Measurements from ENCODE around the gene ZP2. TPM values are rescaled to one million over a fixed set of nuclear protein-coding genes. Genes with fewer than 3 reads are reported as not detected.

Gene ZP2
- total and polyA plus RNA-seq, 8 donors, result 0.05 to 0.55 TPM; not detected in 6

DNA sequence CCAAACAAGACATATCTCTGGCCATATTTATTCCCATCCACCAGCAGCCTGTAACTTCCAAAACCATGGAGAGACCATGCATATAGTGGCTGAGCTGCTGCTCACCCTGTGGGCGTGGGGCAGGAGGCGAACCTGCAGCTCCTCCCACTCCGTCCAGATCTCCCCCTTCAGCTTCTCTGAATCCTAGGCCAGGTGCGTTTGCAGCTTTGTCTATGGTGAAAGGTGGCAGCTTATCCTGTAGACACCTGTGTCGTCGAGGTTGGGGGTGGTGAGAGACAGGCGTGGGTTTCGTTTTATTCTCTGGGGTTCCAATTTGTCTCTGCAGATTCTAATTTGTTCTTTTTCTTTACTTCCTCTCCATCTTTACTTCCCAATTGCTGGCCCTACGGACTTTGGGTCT lies 12.4 kb upstream of the ZP2 start:
- no peak overlapping the region for H3K4me3 ChIP-seq
- WGBS, 5 donors, result 63 to 80% (median 72%) methylated on average over 9 of the region's 9 CpGs
- no peaks in the 10 kb centered on the region for H3K9me3 ChIP-seq
- peaks cover 0 to 8% (median 0%) of the 10 kb centered on the region in 3 donors for H3K27me3 ChIP-seq
- no peaks in the 10 kb centered on the region for H3K36me3 ChIP-seq
- no peaks in the 10 kb centered on the region for H3K4me1 ChIP-seq
- intact Hi-C loops (cut with DNase I; ENCODE audit: low total_unique reads), result no loop called here
- no peak for DNase-seq
- no peak overlapping the region for H3K27ac ChIP-seq
- TF ChIP-seq POLR2AphosphoS5 (IDR thresholded peaks at IDR 0.05) (no peak), POLR2A (IDR thresholded peaks at IDR 0.05) (no peak), CTCF (IDR thresholded peaks at IDR 0.05) (no peak), EP300 (IDR thresholded peaks at IDR 0.05) (no peak)

DNA sequence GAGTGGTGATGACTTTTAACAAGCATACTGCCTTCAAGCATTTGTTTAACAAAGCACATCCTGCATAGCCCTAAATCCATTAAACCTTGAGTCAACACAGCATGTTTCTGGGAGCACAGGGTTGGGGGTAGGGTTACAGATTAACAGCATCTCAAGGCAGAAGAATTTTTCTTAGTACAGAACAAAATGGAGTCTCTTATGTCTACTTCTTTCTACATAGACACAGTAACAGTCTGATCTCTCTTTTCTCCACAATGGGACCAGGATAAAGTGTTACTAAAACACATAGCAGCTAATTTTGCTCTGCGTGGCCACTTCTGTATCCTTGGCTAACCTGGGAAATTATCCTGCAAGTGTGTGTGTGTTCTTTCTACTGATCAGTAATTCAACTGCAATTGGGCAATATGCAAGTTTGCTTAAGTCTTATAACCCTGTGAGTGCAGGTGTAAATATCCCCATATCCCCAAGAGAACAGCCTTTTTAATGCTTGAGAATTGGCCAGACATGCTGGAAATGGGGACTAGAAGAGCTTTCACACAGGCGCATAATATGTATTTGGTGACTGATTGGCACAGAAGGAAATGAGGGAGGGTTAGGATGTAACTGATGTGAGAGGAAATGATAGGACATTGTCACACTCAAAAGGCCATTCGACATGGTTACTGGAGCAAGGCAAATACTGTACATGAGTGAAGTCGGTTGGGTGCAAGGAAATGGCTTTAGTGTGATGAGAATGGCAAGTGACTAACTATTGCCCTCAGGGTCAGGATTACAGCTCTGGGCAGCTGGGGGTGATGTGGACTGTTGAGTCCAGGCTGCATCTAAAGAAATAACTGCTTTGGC lies 11.3 kb upstream of the ZP2 start:
- no peak for TF ChIP-seq EP300 (IDR thresholded peaks at IDR 0.05)
- no peak for TF ChIP-seq CTCF (IDR thresholded peaks at IDR 0.05)
- no peak for TF ChIP-seq POLR2AphosphoS5 (IDR thresholded peaks at IDR 0.05)
- no peak for TF ChIP-seq POLR2A (IDR thresholded peaks at IDR 0.05)
- no peak overlapping the region for H3K4me3 ChIP-seq
- WGBS, 5 donors, result 72 to 82% (median 78%) methylated on average over 4 of the region's 4 CpGs
- H3K9me3 ChIP-seq, result no peaks in the 10 kb centered on the region
- H3K27ac ChIP-seq, result no peak overlapping the region
- H3K36me3 ChIP-seq, result no peaks in the 10 kb centered on the region
- no peak for DNase-seq
- H3K4me1 ChIP-seq, result no peaks in the 10 kb centered on the region
- intact Hi-C loops (cut with DNase I; ENCODE audit: low total_unique reads), result no loop called here
- H3K27me3 ChIP-seq, result peaks cover 0 to 17% (median 0%) of the 10 kb centered on the region in 3 donors

DNA sequence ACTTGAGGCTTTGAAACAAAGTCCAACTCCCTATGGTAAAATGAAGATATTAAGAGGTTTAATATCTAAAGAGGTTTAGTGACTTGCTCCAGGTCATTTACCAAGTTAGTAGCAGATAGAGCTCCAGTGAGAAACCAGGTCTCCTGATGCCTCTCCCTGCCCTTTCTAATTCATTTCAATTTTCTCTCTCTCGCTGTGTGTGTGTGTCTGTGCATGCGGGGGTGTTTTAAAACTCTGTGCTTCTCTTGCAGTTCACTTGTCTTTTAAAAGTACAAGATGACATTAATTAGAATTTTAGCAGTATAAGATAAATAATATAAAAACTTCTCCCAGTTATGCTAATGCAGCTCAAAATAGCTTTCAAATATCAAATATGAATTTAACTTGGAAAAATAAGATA lies 8.2 kb upstream of the ZP2 start:
- Histone ChIP-seq H3K27me3 (peaks cover 0 to 27% (median 0%) of the 10 kb centered on the region in 3 donors), H3K4me1 (no peaks in the 10 kb centered on the region), H3K27ac (no peak overlapping the region), H3K4me3 (no peak overlapping the region), H3K36me3 (no peaks in the 10 kb centered on the region), H3K9me3 (no peaks in the 10 kb centered on the region)
- 90 to 99% (median 94%) methylated on average over 2 of the region's 2 CpGs for WGBS, 5 donors
- no peak for DNase-seq
- no peak for TF ChIP-seq POLR2AphosphoS5 (IDR thresholded peaks at IDR 0.05)
- TF ChIP-seq POLR2A (IDR thresholded peaks at IDR 0.05), result no peak
- TF ChIP-seq EP300 (IDR thresholded peaks at IDR 0.05), result no peak
- TF ChIP-seq CTCF (IDR thresholded peaks at IDR 0.05), result no peak
- intact Hi-C loops (cut with DNase I; ENCODE audit: low total_unique reads), result no loop called here

DNA sequence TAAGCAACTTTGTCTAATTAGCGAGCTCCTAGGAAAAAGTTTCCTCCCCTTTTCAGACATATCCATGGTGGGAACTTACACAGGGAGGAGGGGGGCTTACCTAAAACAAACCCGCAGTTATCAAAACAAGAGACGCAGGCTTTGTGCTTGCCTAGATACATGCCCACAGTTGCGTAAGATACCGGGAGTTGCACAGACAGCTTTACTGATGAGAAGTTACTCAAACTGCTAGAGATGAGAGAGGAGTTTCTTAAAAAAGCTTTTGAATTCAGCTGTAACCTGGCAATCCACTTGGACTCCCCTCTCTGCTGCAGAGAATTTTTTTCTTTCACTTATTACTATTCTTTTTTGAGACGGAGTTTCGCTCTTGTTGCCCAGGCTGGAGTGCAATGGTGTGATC lies 6.8 kb upstream of the ZP2 start:
- intact Hi-C loops (cut with DNase I; ENCODE audit: low total_unique reads), result no loop called here
- TF ChIP-seq POLR2A (IDR thresholded peaks at IDR 0.05) (no peak), CTCF (IDR thresholded peaks at IDR 0.05) (no peak), POLR2AphosphoS5 (IDR thresholded peaks at IDR 0.05) (no peak), EP300 (IDR thresholded peaks at IDR 0.05) (no peak)
- Histone ChIP-seq H3K27ac (no peak overlapping the region), H3K36me3 (no peaks in the 10 kb centered on the region), H3K4me1 (no peaks in the 10 kb centered on the region), H3K4me3 (no peak overlapping the region), H3K27me3 (peaks cover 0 to 31% (median 0%) of the 10 kb centered on the region in 3 donors), H3K9me3 (no peaks in the 10 kb centered on the region)
- 45 to 60% (median 50%) methylated on average over 7 of the region's 7 CpGs for WGBS, 5 donors
- DNase-seq, result no peak
